Vagina (tissue), 2 donors: ENCODE measurements around the gene DOP1A.

Source experiments
- POLR2A ChIP-seq, 2 donors: fragments of 450-650 bp; IDR thresholded peaks; one replicate each; pipeline ENCODE4 v1.6.1; 2017; ENCODE audit warnings: antibody characterized with exemption in 2 of 2, mild to moderate bottlenecking in 2 of 2, moderate library complexity in 2 of 2
- POLR2AphosphoS5 ChIP-seq, 2 donors: sonication (generic); formaldehyde crosslinking; IDR thresholded peaks; one replicate each; pipeline ENCODE4 v1.9.0; 2017; ENCODE audit warnings: antibody characterized with exemption in 2 of 2, mild to moderate bottlenecking in 2 of 2, low read depth in 1 of 2; ENCODE audit not compliant: insufficient read depth in 1 of 2
- TF ChIP-seq, protein P1 (sequence below), 3 experiments: fragments of 450-650 bp in 2 of 3; fragments of 200-600 bp in 1 of 3; sonication (generic) in 1 of 3; IDR thresholded peaks; one replicate each; pipeline ENCODE4 v1.5.1; 2017 to 2019; ENCODE audit warnings: antibody characterized with exemption in 3 of 3, mild to moderate bottlenecking in 2 of 3, moderate library complexity in 2 of 3

GRCh38 chr6:83065511-83066192 is 1.8 kb upstream of the DOP1A start, which contains the start of gene UBE3D:
- no peak for TF ChIP-seq POLR2A (IDR thresholded peaks at IDR 0.05)
- TF ChIP-seq, protein P1, sequence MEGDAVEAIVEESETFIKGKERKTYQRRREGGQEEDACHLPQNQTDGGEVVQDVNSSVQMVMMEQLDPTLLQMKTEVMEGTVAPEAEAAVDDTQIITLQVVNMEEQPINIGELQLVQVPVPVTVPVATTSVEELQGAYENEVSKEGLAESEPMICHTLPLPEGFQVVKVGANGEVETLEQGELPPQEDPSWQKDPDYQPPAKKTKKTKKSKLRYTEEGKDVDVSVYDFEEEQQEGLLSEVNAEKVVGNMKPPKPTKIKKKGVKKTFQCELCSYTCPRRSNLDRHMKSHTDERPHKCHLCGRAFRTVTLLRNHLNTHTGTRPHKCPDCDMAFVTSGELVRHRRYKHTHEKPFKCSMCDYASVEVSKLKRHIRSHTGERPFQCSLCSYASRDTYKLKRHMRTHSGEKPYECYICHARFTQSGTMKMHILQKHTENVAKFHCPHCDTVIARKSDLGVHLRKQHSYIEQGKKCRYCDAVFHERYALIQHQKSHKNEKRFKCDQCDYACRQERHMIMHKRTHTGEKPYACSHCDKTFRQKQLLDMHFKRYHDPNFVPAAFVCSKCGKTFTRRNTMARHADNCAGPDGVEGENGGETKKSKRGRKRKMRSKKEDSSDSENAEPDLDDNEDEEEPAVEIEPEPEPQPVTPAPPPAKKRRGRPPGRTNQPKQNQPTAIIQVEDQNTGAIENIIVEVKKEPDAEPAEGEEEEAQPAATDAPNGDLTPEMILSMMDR (IDR thresholded peaks at IDR 0.05), result peak; percentile 85 to 94 (median 90)
- TF ChIP-seq POLR2AphosphoS5 (IDR thresholded peaks at IDR 0.05; ENCODE audit: insufficient read depth in 1 of 2, low read depth in 1 of 2), result peak; percentile 59 to 67
